NCI-H1436 (cell line): Measurements from ENCODE around the gene AGRN.
A peak's percentile ranks its signal among the peaks of the same experiment; 100 is the strongest.

Source experiments
- DNase-seq: peaks from one replicate; lab custom pipeline; 2025; lab: John Stamatoyannopoulos, UW

Gene AGRN

DNA sequence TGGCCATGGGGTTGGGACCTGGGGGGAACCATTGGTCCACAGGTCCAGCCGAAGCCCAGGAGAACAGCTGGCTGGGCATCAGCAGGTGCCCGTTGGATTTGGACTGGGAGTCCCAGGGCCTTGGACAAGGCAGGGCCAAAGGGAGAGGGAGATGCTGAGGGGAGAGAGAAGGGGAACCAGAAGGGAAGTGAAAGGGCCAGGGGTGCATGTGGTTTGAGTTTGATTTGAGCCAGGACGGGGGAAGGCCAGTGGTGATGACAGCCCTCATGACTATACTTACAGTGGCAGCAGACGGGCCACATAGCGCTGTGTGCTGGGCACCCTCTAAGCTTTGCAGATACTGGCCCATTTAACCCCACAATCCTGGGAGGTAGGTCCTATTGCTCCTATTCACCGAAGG lies 18.8 kb downstream of the AGRN start:
- DNase-seq, result no peak

DNA sequence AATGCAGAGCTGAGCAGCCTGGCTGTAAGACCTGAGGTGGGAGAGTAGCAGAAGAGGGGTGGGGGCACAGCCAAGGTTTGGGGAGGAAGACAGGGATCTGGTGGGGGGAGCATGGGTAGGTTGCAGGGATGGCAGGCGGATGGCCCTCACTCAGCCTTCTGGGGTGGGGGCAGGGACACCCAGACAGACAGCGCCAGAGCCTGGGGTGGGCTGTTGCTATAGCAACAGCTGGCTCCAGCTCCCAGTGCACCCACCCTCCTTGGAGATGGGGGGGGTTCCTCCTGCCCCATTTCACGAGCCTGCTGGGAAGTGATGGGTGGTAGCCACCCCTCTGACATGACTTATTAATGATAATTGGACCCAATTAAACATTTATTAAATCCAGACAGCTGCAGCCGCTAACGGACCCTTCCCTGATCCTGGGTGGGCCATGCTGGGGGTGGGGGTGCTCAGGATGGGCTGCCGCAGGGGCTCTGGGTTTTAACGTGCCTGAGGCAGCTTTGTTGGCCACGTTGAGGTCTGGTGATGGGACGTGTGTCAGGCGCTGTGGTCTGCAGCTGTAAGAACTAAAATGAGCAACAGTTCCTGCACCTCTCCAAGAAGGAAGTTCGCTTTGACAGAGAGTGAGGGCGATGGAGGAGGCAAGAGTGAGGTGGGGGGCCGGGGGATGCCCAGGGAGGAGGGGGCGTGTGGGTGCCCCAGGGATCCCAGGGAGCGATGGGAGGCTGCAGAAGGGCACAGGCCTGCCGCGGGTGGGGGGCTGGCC lies 19.4 kb downstream of the AGRN start:
- no peak for DNase-seq

DNA sequence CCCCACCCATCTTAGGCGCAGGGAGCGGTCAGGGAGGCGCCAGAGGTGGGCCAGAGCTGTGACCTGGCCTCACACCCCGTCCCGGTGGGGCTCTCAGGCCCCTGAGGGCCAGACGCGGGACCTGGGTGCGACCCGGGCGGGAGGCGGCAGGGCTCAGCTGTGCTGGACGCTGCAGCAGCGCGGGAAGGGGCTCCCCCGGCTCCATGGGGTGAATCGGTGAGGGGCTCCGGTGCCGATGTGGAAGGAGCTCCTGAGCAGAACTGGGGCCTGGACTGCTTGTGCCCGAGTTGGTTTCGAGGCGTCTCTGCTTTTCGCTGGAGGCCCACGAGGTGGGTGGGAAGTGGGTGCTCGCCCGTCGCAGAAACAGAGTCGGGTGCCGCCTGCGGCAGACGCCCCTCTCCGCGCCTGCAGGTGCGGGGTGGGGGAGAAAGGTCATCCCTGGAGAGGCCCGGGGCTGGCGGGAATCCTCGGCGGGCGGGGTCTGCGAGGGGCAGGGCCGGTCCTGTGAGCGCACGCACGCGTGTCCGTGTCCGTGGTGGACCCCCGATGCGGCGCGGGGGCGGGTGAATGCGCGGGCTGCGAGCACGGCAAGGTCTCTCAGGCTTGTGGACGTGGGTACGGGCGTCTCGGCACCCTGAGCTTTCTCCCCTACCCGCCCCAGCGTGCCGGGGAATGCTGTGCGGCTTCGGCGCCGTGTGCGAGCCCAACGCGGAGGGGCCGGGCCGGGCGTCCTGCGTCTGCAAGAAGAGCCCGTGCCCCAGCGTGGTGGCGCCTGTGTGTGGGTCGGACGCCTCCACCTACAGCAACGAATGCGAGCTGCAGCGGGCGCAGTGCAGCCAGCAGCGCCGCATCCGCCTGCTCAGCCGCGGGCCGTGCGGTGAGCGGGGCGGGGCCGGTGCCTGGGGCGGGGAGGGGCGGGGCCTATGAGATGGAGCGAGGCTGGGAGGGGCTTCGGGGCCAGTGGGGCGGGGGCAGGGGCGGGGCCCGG lies 20.4 kb downstream of the AGRN start:
- DNase-seq, result peak; percentile 75

- no peak for DNase-seq
These were observed 21.2 kb downstream of the AGRN start for GRCh38 chr1:1041092-1041523.

- no peak for DNase-seq
These were observed 22.0 kb downstream of the AGRN start for GRCh38 chr1:1041873-1042272.

- DNase-seq, result no peak
These were observed 22.9 kb downstream of the AGRN start for GRCh38 chr1:1042835-1043234.

DNA sequence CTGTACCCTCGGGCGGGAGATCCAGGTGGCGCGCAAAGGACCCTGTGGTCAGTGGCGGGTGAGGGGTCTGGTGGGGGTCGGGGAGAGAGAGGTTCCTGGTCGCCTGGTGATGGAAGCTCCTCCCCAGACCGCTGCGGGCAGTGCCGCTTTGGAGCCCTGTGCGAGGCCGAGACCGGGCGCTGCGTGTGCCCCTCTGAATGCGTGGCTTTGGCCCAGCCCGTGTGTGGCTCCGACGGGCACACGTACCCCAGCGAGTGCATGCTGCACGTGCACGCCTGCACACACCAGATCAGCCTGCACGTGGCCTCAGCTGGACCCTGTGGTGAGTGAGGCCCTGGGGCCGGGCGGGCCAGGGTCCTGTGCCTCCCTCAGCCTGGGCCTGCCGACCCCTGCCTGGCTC lies 23.5 kb downstream of the AGRN start:
- no peak for DNase-seq

- no peak for DNase-seq
These were observed 24.0 kb downstream of the AGRN start for GRCh38 chr1:1043921-1044320.

DNA sequence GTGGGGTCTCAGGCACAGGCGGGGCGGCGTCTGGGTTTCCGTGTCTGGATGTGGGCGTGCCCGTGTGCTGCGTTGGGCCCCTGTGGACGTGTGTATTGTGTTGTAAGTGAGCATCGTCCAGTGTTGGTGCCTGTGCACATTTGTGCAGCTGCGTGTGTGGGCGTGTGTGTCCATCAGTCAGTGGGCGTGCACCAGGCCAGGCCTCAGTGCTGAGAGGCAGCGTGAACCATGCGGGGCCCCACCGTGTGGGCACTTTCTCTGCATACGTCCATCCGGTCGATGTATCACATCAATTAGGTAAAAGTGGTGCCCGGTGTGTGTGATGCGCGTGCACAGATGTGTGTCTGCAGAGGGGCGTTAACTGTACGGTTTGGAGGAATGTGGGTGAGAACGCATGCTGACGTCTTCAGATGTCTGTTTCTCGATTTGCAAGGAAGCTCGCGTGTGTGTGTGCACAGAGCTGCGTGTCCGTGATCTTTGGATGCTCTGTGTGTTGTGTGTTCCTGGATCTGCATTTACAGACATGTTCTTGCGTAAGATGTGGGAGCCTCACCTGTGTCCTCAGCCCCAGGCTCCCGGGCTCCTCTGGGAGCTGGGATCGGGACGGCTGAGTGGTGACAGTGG lies 24.6 kb downstream of the AGRN start:
- DNase-seq, result no peak

DNA sequence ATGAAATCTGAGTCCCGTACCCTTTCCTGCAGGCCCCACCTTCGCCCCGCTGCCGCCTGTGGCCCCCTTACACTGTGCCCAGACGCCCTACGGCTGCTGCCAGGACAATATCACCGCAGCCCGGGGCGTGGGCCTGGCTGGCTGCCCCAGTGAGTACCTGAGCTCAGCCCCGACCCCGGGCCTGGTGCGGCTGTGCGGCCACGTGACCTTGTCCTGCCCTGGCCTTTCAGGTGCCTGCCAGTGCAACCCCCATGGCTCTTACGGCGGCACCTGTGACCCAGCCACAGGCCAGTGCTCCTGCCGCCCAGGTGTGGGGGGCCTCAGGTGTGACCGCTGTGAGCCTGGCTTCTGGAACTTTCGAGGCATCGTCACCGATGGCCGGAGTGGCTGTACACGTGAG lies 25.2 kb downstream of the AGRN start:
- no peak for DNase-seq

GRCh38 chr1:1046243-1046642 lies 26.3 kb downstream of the AGRN start:
- DNase-seq, result no peak

DNA sequence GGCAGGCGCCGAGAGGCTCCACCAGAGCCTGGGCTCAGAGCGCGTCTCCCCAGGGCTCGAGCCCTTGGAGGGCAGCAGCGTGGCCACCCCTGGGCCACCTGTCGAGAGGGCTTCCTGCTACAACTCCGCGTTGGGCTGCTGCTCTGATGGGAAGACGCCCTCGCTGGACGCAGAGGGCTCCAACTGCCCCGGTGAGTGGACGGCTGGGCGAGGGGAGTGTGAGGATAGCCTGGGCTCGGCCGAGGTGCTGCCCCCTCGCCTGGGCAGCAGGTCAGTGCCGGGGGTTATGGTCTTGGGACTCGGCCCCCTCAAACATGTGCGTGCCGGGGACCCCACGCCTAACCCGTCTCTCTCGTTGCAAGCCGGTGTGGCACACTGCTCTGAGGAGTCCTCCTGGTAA lies 26.8 kb downstream of the AGRN start:
- DNase-seq, result no peak

DNA sequence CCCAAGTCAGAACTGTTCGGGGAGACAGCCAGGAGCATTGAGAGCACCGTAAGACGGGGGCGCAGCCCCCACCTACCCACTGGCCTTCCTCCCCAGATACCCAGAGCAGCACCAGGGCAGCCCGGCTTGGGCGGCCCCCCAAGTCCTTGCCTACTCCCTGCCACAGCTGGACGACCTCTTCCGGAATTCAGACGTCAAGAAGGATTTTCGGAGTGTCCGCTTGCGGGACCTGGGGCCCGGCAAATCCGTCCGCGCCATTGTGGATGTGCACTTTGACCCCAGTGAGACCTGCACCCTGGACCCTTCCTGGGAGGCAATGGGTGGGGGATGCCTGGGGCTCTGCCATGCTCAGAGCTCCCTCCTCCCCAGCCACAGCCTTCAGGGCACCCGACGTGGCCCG lies 27.5 kb downstream of the AGRN start:
- no peak for DNase-seq

- no peak for DNase-seq
These were observed 28.0 kb downstream of the AGRN start for GRCh38 chr1:1047963-1048362.

DNA sequence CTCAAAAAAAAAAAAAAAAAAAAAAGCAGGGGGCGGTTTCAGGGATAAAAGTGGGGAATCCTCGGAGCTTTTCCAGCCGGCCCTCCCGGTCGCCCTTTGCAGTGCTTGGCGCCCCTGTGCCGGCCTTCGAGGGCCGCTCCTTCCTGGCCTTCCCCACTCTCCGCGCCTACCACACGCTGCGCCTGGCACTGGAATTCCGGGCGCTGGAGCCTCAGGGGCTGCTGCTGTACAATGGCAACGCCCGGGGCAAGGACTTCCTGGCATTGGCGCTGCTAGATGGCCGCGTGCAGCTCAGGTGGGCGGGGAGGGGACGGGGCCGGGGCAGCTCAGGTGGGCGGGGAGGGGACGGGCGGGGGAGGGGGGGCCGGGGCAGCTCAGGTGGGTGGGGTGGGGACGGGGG lies 28.8 kb downstream of the AGRN start:
- no peak for DNase-seq

DNA sequence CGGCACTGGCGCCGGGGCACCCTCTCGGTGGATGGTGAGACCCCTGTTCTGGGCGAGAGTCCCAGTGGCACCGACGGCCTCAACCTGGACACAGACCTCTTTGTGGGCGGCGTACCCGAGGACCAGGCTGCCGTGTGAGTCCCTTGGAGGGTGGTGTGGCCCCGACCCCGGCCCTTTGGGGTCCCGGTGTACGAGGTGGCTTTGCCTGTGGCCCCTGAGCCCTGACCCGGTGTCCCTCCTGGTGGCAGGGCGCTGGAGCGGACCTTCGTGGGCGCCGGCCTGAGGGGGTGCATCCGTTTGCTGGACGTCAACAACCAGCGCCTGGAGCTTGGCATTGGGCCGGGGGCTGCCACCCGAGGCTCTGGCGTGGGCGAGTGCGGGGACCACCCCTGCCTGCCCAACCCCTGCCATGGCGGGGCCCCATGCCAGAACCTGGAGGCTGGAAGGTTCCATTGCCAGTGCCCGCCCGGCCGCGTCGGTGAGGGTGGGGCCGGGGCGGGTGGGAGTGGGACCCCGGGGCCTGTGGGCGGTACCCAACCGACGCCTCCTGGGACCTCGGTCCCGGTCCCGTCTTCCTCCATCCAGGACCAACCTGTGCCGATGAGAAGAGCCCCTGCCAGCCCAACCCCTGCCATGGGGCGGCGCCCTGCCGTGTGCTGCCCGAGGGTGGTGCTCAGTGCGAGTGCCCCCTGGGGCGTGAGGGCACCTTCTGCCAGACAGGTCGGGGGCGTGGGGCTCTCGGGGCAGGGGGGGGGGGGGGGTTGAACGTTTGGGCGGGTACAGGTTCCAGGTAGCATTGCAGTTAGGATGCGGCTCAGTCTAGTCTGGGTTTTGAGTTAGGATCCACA lies 29.6 kb downstream of the AGRN start:
- no peak for DNase-seq

GRCh38 chr1:1050577-1051052 lies 30.7 kb downstream of the AGRN start:
- DNase-seq, result no peak

DNA sequence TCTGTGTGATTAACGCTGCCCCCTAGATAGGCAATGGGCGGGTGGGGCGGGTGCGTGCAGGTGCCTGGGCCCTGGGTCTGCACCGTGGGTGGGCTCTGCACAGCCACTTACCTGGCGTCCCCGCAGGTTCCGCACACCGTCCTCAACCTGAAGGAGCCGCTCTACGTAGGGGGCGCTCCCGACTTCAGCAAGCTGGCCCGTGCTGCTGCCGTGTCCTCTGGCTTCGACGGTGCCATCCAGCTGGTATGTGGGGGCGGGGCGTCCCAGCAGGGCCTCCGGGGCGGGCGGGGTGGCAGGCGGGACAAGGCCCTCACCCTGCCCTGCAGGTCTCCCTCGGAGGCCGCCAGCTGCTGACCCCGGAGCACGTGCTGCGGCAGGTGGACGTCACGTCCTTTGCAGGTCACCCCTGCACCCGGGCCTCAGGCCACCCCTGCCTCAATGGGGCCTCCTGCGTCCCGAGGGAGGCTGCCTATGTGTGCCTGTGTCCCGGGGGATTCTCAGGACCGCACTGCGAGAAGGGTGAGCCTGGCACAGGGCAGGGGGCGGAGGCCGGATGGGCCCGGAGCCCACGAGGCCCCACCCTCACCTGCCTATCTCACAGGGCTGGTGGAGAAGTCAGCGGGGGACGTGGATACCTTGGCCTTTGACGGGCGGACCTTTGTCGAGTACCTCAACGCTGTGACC lies 31.3 kb downstream of the AGRN start:
- no peak for DNase-seq

- no peak for DNase-seq
These were observed 32.3 kb downstream of the AGRN start for GRCh38 chr1:1052003-1052840.

DNA sequence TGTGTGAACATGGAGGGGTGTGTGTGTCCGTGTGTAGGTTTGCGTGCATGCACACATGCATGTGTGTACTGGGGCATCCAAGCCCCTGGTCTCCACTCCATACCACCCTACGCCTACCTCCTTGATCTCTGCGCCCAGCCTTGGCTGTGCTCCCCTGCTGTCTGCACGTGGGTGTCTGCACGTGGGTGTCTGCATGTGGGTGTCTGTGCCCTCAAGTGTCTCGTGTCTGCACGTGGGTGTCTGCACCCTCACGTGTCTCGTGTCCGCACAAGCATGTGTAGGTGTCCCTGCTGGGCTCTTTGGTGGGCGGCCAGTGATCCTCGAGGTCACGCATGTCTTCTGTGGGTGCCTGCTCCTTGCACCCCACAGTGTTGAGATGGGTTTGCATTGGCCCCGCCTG lies 33.1 kb downstream of the AGRN start:
- no peak for DNase-seq
